Measurements from ENCODE around the gene PDLIM1. TPM values are rescaled to one million over a fixed set of nuclear protein-coding genes. Genes with fewer than 3 reads are reported as not detected.

The PDLIM1 gene
- total RNA-seq, 1 experiment from 2014 or later, result 183 TPM

- Histone ChIP-seq H3K27me3 (ENCODE audit: control insufficient read depth, insufficient read depth, low read length) (no peaks in the 10 kb centered on the region), H3K36me3 (ENCODE audit: control insufficient read depth, insufficient read depth, low read length) (no peaks in the 10 kb centered on the region), H3K4me3 (ENCODE audit: low read depth in 2 of 2, low read length in 2 of 2) (no peak within 1 kb of the TSS), H3K4me1 (ENCODE audit: control insufficient read depth, insufficient read depth, low read length) (no peaks in the 10 kb centered on the region), H3K27ac (ENCODE audit: low read length) (no peak within 1 kb of the TSS), H3K9me3 (ENCODE audit: control insufficient read depth, insufficient read depth, low read depth, low read length) (no peaks in the 10 kb centered on the region)
- BruUV-seq (replicated peaks), result no TSS peak
- in situ Hi-C loops (cut with HindIII; ENCODE audit: low pct_unique_long_range_greater_than_20kb, low sequenced_read_pairs) (no loop called here), intact Hi-C loops (cut with micrococcal nuclease; ENCODE audit: unreplicated experiment) (no loop called here)
- ATAC-seq (no peak), DNase-seq (ENCODE audit: low read depth, low spot score) (no peak)
- ChIA-PET POLR2A (interaction anchor here (0.7 kb wide), 1 partner anchor 17 kb away, joined by 14 read pairs; no protein-coding TSS in a partner anchor), CTCF (no interaction called here)
- TF ChIP-seq SIN3A (IDR thresholded peaks at IDR 0.05; ENCODE audit: borderline replicate concordance, insufficient read depth, low read depth, low read length), result no peak
- no peak for TF ChIP-seq TCF7L2 (IDR thresholded peaks at IDR 0.05; ENCODE audit: low read depth, low read length)
- no peak for TF ChIP-seq REST (IDR thresholded peaks at IDR 0.05; ENCODE audit: insufficient read depth in 1 of 2, low read depth in 2 of 2, low read length in 1 of 2)
- no peak for TF ChIP-seq CTCF (IDR thresholded peaks at IDR 0.05)
- no peak for TF ChIP-seq POLR2AphosphoS5 (IDR thresholded peaks at IDR 0.05; ENCODE audit: low read depth, low read length)
Observed at GRCh38 chr10:95193944-95194343, 96.9 kb downstream of the PDLIM1 start, which contains the start of gene ACSM6. TSS of gene ACSM6 (plus strand) at chr10:95194238. CDS start at chr10:95194486, 248 bp downstream.

- Histone ChIP-seq H3K36me3 (ENCODE audit: control insufficient read depth, insufficient read depth, low read length) (no peaks in the 10 kb centered on the region), H3K27me3 (ENCODE audit: control insufficient read depth, insufficient read depth, low read length) (no peaks in the 10 kb centered on the region), H3K9me3 (ENCODE audit: control insufficient read depth, insufficient read depth, low read depth, low read length) (no peaks in the 10 kb centered on the region), H3K4me3 (ENCODE audit: low read depth in 2 of 2, low read length in 2 of 2) (no peak overlapping the region), H3K27ac (ENCODE audit: low read length) (no peak overlapping the region), H3K4me1 (ENCODE audit: control insufficient read depth, insufficient read depth, low read length) (no peaks in the 10 kb centered on the region)
- BruUV-seq (replicated peaks), result no TSS peak
- CTCF ChIA-PET, result interaction anchor here (0.6 to 0.7 kb wide), 2 partner anchors 67 to 278 kb away, joined by 4 to 16 read pairs; no protein-coding TSS in a partner anchor
- intact Hi-C loops (cut with micrococcal nuclease; ENCODE audit: unreplicated experiment), result no loop called here
- POLR2A ChIA-PET, result no interaction called here
- no peak for DNase-seq (ENCODE audit: low read depth, low spot score)
- TF ChIP-seq REST (IDR thresholded peaks at IDR 0.05; ENCODE audit: insufficient read depth in 1 of 2, low read depth in 2 of 2, low read length in 1 of 2) (no peak), TCF7L2 (IDR thresholded peaks at IDR 0.05; ENCODE audit: low read depth, low read length) (no peak), POLR2AphosphoS5 (IDR thresholded peaks at IDR 0.05; ENCODE audit: low read depth, low read length) (no peak), SIN3A (IDR thresholded peaks at IDR 0.05; ENCODE audit: borderline replicate concordance, insufficient read depth, low read depth, low read length) (no peak), CTCF (IDR thresholded peaks at IDR 0.05) (no peak)
- in situ Hi-C loops (cut with HindIII; ENCODE audit: low pct_unique_long_range_greater_than_20kb, low sequenced_read_pairs), result no loop called here
- ATAC-seq, result no peak
Observed at GRCh38 chr10:95188593-95188992, 102.2 kb downstream of the PDLIM1 start.

Data from Panc1 (cell line).